PFSK-1 (cell line): ENCODE results near the gene AP5Z1.

Experiments used
- FOXP2 ChIP-seq: optimal IDR thresholded peaks from 2 replicates; pipeline ENCODE3; 2011; ENCODE audit warnings: borderline replicate concordance, control low read depth, inconsistent platforms; ENCODE audit not compliant: insufficient read depth; ENCODE audit errors: extremely low read length, extremely low read depth
- POLR2AphosphoS5 ChIP-seq: IDR thresholded peaks from 2 replicates; pipeline ENCODE4 v1.6.1; 2012; ENCODE audit warnings: low read depth, mild to moderate bottlenecking, control low read depth, low read length, moderate library complexity
- REST ChIP-seq, 2 experiments: IDR thresholded peaks; 2 replicates each; pipeline versions ENCODE4 v1.6.1 to v1.8.0; 2011 to 2012; ENCODE audit warnings: low read depth in 2 of 2, low read length in 2 of 2, control low read depth in 1 of 2, inconsistent platforms in 1 of 2, mild to moderate bottlenecking in 1 of 2, moderate library complexity in 1 of 2; ENCODE audit not compliant: insufficient read depth in 1 of 2
- TAF1 ChIP-seq: IDR thresholded peaks from 2 replicates; pipeline ENCODE4 v1.6.1; 2012; ENCODE audit warnings: low read length, control low read depth, borderline replicate concordance; ENCODE audit not compliant: insufficient read depth

- no peak for TF ChIP-seq POLR2AphosphoS5
- no peak for TF ChIP-seq FOXP2
- TF ChIP-seq TAF1 = no peak
- TF ChIP-seq REST (IDR thresholded peaks at IDR 0.05; ENCODE audit: insufficient read depth in 1 of 2, low read depth in 2 of 2, low read length in 2 of 2) = no peak
Measured at GRCh38 chr7:4730276-4730675, 45.1 kb upstream of the AP5Z1 start.
